ENCODE results near the gene RAB3B.

The RAB3B gene

GRCh38 chr1:51915951-51916350 lies 74.5 kb downstream of the RAB3B start:
- intact Hi-C loops (cut with DNase I; ENCODE audit: low total_unique reads) = no loop called here
- no peak overlapping the region for H3K4me3 ChIP-seq
- no peak for DNase-seq
- no peak overlapping the region for H3K27ac ChIP-seq
- TF ChIP-seq, protein P1, sequence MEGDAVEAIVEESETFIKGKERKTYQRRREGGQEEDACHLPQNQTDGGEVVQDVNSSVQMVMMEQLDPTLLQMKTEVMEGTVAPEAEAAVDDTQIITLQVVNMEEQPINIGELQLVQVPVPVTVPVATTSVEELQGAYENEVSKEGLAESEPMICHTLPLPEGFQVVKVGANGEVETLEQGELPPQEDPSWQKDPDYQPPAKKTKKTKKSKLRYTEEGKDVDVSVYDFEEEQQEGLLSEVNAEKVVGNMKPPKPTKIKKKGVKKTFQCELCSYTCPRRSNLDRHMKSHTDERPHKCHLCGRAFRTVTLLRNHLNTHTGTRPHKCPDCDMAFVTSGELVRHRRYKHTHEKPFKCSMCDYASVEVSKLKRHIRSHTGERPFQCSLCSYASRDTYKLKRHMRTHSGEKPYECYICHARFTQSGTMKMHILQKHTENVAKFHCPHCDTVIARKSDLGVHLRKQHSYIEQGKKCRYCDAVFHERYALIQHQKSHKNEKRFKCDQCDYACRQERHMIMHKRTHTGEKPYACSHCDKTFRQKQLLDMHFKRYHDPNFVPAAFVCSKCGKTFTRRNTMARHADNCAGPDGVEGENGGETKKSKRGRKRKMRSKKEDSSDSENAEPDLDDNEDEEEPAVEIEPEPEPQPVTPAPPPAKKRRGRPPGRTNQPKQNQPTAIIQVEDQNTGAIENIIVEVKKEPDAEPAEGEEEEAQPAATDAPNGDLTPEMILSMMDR (IDR thresholded peaks at IDR 0.05) = no peak
- H3K9me3 ChIP-seq = no peaks in the 10 kb centered on the region
- H3K27me3 ChIP-seq = peaks cover 0 to 14% of the 10 kb centered on the region in 2 donors
- no peaks in the 10 kb centered on the region for H3K4me1 ChIP-seq
- no peaks in the 10 kb centered on the region for H3K36me3 ChIP-seq

- Histone ChIP-seq H3K9me3 (no peaks in the 10 kb centered on the region), H3K4me1 (no peaks in the 10 kb centered on the region), H3K4me3 (no peak overlapping the region), H3K27ac (no peak overlapping the region), H3K36me3 (no peaks in the 10 kb centered on the region), H3K27me3 (peaks cover 0 to 19% of the 10 kb centered on the region in 2 donors)
- DNase-seq = no peak
- TF ChIP-seq, protein P1 (IDR thresholded peaks at IDR 0.05) = no peak
- intact Hi-C loops (cut with DNase I; ENCODE audit: low total_unique reads) = no loop called here
Observed at GRCh38 chr1:51912881-51913280, 77.6 kb downstream of the RAB3B start.

GRCh38 chr1:51910221-51911000 lies 80.1 kb downstream of the RAB3B start:
- intact Hi-C loops (cut with DNase I; ENCODE audit: low total_unique reads) = no loop called here
- Histone ChIP-seq H3K9me3 (no peaks in the 10 kb centered on the region), H3K4me3 (no peak overlapping the region), H3K4me1 (no peaks in the 10 kb centered on the region), H3K27me3 (peaks cover 0 to 23% of the 10 kb centered on the region in 2 donors), H3K36me3 (no peaks in the 10 kb centered on the region), H3K27ac (no peak overlapping the region)
- no peak for DNase-seq
- TF ChIP-seq, protein P1 (IDR thresholded peaks at IDR 0.05) = no peak

GRCh38 chr1:51908499-51908898 lies 82.0 kb downstream of the RAB3B start:
- intact Hi-C loops (cut with DNase I; ENCODE audit: low total_unique reads) = no loop called here
- peaks cover 0 to 23% of the 10 kb centered on the region in 2 donors for H3K27me3 ChIP-seq
- no peaks in the 10 kb centered on the region for H3K36me3 ChIP-seq
- TF ChIP-seq, protein P1 (IDR thresholded peaks at IDR 0.05) = no peak
- no peak overlapping the region for H3K4me3 ChIP-seq
- DNase-seq = no peak
- no peaks in the 10 kb centered on the region for H3K9me3 ChIP-seq
- H3K27ac ChIP-seq = no peak overlapping the region
- no peaks in the 10 kb centered on the region for H3K4me1 ChIP-seq

DNA sequence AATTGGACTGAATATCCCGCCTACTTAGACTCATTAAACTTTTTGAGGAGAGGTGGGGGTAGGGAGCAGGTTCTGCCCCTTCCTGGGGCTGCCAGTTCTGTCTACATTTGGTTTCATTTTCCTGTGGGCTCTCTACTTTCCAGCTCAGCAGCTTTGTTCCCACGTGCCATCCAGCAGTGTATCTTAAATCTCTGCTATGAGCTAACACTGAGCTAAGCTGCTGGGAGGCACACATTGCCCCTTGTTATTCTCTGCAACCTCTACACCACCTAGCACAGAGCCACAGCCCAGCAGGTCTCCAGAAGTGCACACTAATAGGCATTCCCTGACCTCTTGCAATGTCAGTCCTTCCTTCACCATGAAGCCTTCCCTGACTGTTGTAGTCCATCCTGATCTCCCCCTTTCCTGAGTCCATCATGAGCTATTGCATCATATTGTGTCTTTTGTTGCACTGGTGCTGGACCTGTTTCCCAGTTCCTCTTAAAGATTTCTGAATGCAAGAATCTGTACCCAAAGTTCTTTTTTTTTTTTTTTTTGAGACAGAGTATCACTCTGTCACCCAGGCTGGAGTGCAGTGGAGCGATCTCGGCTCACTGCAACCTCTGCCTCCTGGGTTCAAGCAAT lies 83.3 kb downstream of the RAB3B start:
- Histone ChIP-seq H3K9me3 (no peaks in the 10 kb centered on the region), H3K27me3 (peaks cover 0 to 20% of the 10 kb centered on the region in 2 donors), H3K27ac (no peak overlapping the region), H3K4me3 (no peak overlapping the region), H3K36me3 (no peaks in the 10 kb centered on the region), H3K4me1 (no peaks in the 10 kb centered on the region)
- intact Hi-C loops (cut with DNase I; ENCODE audit: low total_unique reads) = no loop called here
- DNase-seq = no peak
- TF ChIP-seq, protein P1 (IDR thresholded peaks at IDR 0.05) = no peak
